Hepatocyte (in vitro differentiated cells): Measurements from ENCODE around the gene NT5C1B.

Experiments used
- CTCF ChIP-seq: fragments of 200-600 bp; sonication (generic); IDR thresholded peaks from 2 replicates; pipeline ENCODE4 v1.5.1; 2016; ENCODE audit warnings: antibody characterized with exemption, mild to moderate bottlenecking; ENCODE audit not compliant: poor library complexity
- EZH2 ChIP-seq: fragments of 200-600 bp; sonication (generic); IDR thresholded peaks from 2 replicates; pipeline ENCODE4 v1.6.1; 2016; ENCODE audit warnings: antibody characterized with exemption, mild to moderate bottlenecking, borderline replicate concordance
- EZH2phosphoT487 ChIP-seq: fragments of 200-600 bp; sonication (generic); IDR thresholded peaks from one replicate; pipeline ENCODE4 v1.6.1; 2018; ENCODE audit warnings: antibody characterized with exemption, mild to moderate bottlenecking, low read depth, moderate library complexity; ENCODE audit not compliant: unreplicated experiment, severe bottlenecking

- TF ChIP-seq CTCF (no peak), EZH2phosphoT487 (no peak), EZH2 (no peak)
Measured at GRCh38 chr2:18604531-18604885, 15.1 kb upstream of the NT5C1B start.
